COR-L47 (cell line): ENCODE measurements around the gene ADCY2.
"Not testable (repeated sequence)": the region's sequence is repeated elsewhere in the genome, so short reads cannot be mapped to it uniquely, and the experiment has no call there.

Experiments
- DNase-seq: peaks from one replicate; lab custom pipeline; 2025; lab: John Stamatoyannopoulos, UW

Gene ADCY2

DNA sequence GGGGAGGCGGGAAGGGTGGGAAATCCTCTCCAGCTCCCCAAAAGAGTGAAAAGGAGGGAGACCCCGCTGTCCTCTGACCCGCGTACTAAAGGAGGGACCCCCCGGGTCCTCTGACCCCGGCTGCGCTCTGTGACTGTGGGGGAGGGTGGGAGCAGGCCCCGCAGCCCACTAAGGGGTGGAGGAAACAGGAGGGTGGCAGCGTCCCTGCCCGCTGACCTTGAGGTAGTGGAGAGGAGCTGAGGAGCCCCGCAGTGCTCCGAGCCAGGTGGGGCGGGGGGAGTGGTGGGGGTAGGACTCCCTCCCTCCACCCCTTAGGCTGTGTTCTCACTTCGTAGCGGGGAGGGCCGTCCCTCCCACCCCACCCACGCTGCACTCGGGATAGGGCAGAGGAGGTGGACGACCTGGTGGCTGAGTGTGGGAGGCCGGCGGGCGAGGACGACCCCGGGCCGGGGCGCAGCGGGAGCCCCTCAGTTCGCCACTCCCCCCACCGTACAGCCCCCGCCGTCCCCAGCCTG lies 449 bp upstream of the ADCY2 start:
- DNase-seq = no peak

DNA sequence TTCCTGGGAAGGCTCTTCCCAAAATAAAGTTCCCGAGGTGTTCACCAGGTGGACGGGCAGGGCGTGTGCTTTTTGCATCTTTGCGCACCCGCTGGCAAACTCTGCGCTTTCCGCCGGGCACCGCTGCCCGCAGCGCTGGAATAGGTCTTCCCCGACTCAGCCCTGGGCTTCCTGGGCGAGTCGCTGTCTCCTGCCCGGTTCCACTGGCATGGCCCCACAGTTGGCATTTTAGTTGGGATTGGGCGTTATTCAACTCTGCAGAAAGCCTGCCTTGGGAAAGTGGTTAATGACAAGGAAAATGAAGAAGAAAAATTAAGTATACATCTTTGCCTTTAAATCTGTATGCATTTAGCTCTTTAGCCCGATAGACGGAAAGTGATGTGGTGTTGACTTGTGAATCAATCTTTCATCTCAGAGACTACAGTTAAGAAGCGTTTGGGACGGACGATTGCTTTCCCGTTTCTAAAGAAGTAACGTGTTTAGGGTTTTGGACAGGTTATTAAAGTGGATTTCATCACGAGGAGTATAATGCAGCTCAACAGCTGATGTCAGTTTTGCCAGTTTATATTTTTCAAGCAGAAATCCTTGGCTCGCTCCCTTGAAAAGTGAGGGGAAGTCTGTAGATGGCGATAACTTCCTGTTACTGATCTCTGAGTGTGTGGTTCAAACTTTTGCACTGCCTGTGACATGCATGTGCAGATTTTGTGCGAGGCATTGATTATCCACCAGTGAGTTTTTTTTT lies 946 bp downstream of the ADCY2 start:
- no peak for DNase-seq

DNA sequence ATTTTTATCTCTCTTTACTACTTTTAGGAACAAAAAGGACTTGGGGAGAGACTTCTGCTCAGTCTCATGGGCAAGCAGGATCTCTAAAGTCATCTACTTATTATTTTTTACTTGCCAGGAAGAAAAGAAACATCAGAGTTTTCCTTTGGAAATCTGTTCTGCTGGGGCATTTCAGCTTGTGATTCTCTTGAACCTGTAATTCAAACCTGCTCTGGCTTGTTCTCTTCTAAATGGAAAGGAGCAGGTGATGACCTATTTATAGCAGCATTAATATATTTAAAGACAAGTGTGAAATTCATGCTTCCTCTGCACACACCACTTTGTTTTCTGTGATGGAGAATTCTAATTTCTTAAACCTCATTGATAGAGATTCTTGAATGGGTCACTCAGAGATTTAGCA lies 2.0 kb downstream of the ADCY2 start:
- no peak for DNase-seq

DNA sequence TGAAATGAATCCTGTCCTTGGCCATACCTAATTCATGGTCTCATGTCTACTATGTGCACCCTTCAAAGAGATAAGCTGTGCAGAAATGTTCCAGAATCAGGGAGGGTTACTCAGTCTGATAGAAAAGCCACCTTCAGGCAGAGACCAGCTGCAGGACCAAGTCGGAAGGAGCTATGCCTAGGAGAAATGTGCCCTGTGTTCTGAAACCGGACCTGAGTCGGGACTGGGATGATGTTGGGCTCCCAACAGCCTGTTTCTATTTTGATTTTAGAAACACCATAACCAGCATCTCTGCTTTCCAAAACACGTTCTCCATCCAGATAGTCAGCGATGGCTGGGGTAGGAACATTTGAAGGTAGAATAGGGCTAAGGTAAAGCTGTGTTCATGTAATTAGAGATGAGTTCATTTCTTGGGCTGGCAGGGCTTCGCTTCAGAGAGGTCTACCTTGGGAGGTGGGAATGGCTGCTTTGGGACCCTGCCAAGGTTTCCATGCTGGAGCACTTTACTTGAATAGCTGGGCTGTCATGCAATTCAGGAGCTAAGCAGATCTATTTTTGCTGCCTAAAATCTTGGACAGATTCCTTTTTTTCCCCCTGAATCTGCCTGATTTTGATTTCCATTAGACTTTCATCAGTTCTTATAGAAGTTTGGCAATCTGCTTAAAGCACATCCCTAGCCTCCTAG lies 2.8 kb downstream of the ADCY2 start:
- DNase-seq = no peak

DNA sequence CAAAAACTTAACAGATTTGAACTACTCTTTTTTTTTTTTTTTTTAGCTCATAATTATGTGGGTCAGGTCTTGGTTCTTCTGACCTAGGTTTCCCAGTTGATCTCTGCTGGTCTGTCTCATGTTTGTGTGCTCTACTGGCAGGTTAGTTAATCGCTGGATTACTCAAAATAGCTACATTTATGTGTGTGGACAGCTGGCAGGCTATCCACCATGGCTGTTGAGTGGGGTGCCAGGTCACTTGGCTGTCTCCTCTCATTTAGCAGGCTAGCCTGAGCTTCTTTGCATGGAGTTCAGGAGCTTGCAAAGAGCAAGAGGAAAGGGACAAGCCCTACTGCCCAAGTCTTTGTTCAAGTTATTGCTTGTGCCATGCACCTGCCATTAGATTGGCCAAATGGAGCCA lies 9.3 kb downstream of the ADCY2 start:
- DNase-seq = no peak

DNA sequence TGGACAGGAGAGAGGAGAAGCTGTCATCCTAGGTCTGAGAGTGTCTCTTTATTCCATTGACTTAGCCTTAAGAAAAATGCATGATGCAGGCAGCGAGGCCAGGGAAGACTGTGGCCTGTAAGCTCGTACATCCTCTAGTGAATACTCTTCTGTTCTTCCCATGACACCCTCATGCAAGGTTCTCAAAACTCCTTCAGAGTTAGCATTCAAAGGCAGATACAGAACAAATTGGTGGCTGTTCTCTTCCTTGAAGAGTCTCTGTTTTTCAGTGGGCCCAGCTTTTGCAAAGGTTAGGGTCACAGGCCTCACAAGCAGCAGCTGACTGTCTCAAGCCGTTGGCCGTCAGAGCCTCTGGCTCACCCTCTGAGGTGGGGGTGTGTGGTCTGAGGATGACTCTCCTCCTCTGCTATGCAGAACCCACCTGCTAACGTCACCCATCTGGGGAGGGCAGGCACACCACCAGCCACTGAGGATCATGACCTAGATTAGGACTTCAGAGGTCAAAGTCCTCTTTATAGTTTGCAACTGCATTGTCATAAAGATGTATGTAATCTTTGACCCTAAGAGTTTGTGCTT lies 15.1 kb downstream of the ADCY2 start:
- DNase-seq = no peak

DNA sequence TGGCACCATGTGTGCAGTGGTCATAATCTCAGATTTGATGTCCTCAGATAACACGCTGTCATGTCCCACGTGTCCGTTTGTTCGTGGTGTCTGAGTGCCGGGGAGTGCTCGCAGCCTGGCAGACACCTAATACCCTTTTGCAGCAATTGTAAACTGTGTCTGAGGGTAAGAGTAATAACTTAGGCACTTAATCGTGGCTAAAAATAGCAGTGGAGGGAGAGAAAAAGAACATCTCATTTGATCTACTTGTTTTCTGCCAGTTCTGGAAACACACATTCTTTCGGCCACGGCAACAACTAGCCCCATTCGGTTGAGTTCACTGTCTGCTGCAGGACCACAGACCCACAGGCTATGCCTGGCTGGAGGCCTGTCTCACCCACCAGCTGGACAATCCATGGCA lies 16.5 kb downstream of the ADCY2 start:
- no peak for DNase-seq

DNA sequence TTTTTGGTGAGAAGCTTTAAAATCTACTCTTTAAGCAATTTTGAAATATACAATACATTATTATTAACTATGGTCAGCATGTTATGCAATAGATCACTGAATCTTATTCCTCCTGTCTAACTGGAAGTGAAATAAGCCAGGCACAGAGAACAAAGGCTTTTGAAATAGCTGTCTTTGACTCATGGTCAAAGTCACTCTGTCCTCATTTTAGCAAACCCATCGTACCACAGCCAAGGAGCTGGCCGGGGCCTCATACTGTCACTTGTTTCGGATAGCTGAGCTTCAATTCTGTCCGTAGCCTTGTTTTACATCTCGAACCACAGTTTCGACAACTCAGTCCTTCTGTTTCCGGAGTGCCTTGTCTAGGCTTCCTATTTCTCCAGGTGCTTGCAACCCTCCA lies 19.2 kb downstream of the ADCY2 start:
- no peak for DNase-seq

DNA sequence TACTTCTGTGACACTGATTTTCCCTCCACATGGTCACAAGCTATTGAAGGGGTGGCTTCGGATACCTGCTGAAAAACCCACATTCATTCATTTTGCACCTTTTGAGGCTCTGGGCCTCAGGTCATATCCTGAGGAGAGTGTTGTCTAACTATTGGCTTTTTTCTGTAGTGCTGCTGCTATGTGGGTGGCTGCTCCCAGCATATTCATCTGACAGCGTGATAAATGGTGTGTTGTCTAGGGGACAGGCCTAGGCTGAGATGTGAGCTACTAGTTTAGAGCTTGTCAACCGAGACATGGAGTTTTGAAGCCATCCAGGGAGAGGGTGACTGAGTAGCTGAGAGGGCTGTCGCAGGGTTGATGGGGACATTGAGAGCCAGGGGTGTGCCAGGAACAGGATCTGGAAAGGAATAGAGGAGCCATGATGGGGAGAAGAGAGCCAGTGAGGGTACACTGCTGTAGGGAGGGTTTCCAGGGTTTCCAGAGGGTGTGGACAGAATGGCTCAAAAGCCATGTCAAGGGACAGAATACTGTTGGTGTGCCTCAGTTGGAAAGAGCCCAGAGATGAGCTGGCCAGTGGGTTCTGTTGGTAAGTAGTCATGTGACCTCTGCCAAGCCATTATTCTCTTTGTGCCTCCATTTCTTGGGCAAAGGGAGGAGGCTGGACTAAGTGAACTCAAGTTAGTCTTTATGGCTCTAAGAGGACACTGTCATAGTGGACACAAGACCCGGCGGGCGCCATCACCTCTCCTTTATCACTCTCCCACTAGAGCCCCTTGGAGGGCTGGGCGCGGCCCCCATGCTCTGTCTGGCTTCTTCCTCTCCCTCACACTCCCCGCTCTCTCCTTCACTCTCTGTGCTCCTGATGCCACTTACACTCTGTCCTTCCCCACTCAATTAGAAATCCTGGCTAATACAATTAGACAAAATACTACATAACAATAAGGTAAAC lies 19.9 kb downstream of the ADCY2 start:
- DNase-seq = no peak

DNA sequence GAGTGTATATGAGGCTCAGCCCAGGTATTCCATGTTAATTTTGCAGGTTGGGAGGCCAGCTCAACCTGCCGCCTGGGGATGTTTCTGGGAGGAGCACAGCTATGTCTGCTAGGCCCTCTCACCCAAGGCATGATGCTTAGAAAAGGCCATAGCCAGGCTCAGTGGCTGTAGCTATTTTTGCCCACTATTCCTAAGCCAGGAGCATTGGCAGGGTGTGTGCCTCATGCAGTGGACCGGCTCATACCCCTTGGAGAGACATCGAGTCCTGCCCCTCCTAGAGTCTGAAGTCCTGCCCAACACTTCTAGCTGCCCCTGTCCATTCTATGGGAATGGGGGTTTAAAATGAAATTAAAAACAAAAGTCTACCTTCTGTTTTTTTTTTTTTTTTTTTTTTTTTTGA lies 22.3 kb downstream of the ADCY2 start:
- no peak for DNase-seq

DNA sequence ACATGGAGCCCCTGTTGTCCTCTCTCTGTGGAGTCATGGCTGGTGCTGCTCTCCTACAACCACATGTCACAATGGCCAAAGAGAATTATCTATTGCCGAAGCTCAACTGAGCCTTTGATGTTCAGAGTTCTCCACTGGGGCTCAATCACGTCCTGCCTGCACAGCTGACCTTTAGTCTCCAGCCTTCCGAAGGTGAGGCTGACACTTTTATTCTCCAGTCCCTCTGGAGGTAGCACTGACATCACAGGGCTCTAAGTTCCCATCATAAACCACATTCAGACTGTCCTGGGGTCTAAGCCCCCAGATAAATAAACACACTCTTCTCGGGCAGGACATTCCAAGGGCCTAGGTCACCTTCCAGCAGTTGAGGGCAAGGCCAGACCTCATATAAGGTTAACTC lies 23.4 kb downstream of the ADCY2 start:
- no peak for DNase-seq

DNA sequence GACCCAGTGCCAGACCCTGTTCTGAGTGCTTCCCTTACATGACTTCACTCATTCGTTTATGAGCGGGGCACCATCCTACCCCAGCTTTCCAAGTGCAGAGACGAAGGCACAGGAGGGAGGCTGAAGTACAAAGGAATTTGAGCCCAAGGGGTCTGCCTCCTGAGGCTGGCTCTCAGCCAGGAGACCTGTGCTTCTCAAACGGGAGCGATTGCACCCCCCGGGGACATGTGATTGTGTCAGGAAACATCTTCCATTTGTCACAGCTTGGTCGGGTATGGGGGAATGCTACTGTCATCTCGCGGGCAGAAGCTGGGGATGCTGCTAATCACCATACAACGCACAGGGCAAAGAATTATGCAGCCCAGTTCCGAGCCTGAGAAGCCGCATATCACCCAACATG lies 23.9 kb downstream of the ADCY2 start:
- no peak for DNase-seq

DNA sequence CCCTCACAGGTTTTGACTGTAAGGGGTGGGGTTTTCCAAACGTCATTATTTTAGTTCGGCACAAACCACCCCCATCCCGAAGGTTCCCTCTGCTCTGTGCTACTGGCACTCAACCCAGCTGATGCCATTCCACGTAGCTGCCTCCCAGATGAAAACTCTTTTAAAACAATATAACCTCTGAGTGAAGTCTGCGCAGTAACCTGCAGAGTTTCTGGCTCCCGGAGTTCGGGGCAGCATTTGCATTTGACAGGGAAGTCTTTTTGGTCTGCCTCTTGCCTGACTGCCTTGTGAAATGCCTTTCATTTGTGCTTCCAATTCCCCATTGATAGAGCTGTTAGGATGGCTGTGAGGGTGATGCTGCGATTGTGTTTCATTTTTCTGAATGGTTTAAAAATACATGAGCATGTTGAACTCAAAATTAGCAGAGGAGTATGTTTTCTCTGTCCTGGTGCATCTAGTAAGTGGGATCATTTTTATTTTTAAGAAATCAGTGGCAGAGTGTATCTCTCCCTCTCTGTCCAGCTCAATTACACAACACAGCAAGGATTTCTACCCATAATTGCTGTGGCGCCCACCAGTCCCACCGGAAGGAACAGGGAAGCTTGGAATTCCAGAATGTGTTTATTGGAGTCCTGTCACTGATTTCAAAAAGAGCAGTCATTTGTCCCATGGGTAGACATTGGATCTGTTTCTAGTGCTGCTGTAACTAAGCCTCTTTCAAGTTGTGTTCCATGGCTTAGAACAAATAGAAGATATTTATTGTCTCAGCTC lies 24.8 kb downstream of the ADCY2 start:
- DNase-seq = no peak

DNA sequence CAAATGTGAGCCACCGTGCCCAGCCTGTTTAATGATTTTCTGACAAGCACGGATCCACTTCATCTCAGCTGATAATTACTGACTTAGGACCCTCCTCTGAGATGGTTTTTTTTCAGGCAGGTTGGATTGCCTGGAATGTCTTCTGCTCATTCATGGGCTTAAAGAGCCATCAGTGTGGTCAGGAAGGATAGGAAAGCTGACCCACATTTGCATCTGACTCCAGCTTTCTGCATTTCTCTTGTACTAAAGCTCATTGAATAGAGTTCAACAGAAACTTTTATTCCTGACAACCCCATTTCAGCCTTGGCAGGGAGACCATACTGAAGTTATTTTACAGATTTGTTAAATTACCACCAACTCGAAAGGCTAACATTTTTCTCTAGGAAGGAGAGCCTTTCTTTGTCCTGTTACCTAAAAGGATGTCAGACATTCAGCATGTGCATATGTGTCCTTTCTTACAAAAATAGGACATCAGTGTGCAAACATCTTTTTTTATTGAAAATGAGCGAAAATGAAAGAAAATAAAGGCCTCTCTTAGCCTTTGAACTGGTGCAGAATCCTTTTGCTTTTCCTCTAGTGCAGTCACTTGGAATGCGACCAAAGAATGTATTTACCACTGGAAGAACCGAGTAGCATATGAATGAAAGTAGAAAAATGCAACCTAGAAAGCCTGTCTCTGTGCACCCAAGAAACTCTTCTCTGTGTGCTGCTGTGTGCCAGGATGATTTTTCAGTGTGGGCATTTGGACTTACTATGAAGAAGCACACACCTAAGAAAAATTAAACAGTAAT lies 26.6 kb downstream of the ADCY2 start:
- DNase-seq = no peak

DNA sequence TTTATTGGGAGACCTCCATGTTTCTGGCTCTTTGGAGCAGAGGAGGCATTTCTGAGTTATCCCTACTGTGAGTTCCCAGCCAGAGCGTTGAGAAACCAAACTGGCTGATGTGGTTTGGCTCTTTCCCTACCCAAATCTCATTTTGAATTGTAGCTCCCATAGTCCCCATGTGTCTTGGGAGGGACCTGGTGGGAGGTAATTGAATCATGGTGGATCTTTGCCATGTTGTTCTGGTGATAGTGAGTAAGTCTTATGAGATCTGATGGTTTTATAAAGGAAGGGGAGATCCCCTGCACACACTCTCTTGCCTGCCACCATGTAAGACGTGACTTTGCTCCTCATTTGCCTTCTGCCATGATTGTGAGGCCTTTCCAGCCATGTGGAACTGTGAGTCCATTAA lies 27.3 kb downstream of the ADCY2 start:
- not testable (repeated sequence) for DNase-seq

DNA sequence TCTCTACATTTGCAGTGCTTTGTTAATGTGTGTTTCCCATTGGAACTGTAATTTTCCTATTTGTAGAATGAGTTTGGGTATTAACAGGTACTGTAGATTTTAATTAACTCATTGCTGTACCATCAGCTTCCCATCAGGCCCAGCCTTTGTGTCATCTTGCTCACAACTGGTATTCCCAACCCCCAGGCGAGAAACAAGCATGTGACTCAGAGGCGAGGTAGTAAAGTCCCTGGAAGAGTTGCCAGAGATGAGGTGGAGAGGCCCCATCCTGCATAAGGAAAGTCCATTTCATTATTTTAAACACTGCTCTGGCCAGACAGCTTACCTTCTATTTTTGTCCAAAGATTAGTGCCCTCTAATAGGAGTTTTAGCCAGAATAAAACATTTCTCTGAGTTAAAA lies 29.9 kb downstream of the ADCY2 start:
- no peak for DNase-seq

DNA sequence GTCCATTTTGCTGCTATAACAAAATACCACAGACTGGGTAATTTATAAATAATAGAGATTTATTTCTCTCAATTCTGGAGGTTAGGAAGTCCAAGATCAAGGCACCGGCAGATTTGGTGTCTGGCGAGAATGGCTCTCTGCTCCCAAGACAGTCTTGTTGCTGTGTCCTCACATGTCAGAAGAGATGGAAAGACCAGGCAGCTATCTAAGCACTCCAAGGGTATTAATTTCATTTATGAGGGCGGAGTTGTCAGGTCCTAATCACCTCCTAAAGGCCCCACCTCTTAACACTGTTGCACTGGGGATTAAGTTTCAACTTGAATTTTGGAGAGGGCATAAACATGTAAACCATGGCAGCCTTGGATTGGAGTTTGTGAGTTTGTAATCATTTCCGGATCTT lies 30.3 kb downstream of the ADCY2 start:
- DNase-seq = no peak

DNA sequence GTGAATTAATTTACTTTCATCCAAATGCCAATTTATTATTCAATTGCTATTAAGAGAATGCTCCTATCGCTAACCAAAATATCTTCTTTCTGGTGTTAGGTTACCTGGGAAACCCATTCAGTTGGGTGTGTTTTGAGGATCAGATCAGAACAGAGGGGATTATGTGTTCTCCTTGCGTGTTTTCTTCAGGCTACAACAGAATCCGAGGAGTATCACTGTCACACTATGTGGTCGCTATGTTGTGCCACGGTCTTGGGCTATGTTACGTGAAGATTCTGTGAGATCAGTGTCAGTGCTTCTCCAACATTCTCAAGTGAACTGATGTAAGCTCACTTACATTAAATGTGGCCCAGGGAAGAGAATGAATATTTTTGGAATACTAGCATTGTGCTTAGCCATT lies 39.0 kb downstream of the ADCY2 start:
- no peak for DNase-seq

DNA sequence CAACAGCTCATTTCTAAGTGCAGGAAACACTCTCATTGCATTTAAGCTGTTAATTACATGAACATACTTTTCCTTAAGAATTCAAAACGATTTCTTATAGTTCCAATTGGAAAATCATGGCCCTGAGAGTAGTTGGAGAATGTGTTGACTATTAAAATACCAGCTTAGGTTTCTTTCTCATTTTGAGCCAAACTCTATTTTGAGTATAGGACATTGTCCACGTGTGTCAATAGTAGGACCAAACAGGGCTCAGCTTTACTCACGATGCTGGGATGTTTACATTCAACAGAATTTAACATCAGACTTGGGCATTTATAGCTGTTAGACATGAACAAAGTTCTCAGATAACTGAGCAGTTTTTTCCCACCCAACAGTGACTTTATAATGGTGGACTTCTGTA lies 39.6 kb downstream of the ADCY2 start:
- DNase-seq = no peak

DNA sequence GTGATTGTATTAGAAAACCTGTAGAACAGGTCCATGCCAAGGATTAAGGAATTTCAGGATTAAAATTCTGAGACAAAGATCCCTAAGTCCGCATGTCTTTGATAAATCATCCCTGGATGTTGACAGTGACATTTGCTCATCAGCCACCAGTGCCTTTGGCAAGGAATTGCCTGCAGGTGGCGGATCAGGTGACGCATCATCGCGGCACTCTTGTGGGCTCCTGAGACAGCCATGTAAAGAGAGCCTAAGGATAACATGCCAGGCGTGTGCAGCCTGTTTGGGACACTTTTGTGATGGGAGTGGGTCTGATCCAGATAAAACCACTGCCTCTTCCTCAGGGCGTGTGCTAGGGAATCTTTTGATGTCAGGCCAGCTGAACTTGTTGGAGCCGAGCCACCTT lies 40.6 kb downstream of the ADCY2 start:
- no peak for DNase-seq

DNA sequence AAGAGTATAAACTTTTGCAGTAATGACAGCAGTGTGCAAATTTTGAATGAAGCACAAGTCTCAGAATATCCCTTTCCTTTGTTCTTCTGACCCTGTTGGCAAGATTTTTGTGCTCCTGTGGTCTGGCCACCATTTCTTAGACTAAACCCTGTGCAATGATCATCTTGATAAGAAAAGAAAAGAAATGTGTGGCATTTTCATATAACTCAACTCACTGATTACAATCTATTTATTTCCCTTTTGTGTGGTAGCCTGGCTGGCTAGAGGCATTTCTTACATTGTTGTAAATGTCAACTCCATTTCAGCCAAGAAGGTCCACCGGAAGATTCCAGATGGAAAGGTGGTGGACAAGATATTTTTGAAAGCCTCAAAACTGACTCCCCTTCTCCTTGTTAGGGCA lies 41.9 kb downstream of the ADCY2 start:
- no peak for DNase-seq
